ENCODE measurements around the gene C17orf75. TPM values are rescaled to one million over a fixed set of nuclear protein-coding genes. Genes with fewer than 3 reads are reported as not detected.

Gene C17orf75
- total RNA-seq, 2 experiments from 2014 or later, result 66.1 to 70.9 TPM

GRCh38 chr17:32281011-32281451 lies 60.9 kb downstream of the C17orf75 start:
- TF ChIP-seq CTCF (conservative IDR thresholded peaks at IDR 0.05; ENCODE audit: low read length) (no peak), EZH2phosphoT487 (IDR thresholded peaks at IDR 0.05; ENCODE audit: borderline replicate concordance, low read depth, low read length) (no peak)
- ChIA-PET POLR2A (no interaction called here), CTCF (ENCODE audit: unreplicated experiment) (no interaction called here)
- no peak overlapping the region for H2AFZ ChIP-seq (ENCODE audit: low read length)
- intact Hi-C loops (cut with micrococcal nuclease; ENCODE audit: unreplicated experiment), result no loop called here
- no peaks in the 10 kb centered on the region for H3K9me3 ChIP-seq (ENCODE audit: low read length)
- no peaks in the 10 kb centered on the region for H4K20me1 ChIP-seq (ENCODE audit: insufficient read depth, low read length)
- no peak overlapping the region for H3K4me3 ChIP-seq (ENCODE audit: low read depth, low read length, poor library complexity, severe bottlenecking)
- BruUV-seq (replicated peaks), result no TSS peak
- H3K4me1 ChIP-seq (ENCODE audit: insufficient read depth, low read length, poor library complexity, severe bottlenecking), result peaks cover 10% of the 10 kb centered on the region
- H3K27ac ChIP-seq (ENCODE audit: low read depth, low read length, poor library complexity, severe bottlenecking), result no peak overlapping the region
- H3K36me3 ChIP-seq (ENCODE audit: insufficient read depth, low read length), result no peaks in the 10 kb centered on the region
- no peaks in the 10 kb centered on the region for H3K9me2 ChIP-seq (ENCODE audit: insufficient read depth, low read length)
- H3K79me2 ChIP-seq (ENCODE audit: insufficient read depth, low read depth, low read length), result no peaks in the 10 kb centered on the region
- no peak overlapping the region for H3K4me2 ChIP-seq (ENCODE audit: low read length)
- no peak for DNase-seq (ENCODE audit: low spot score)

GRCh38 chr17:32279891-32280716 lies 61.9 kb downstream of the C17orf75 start:
- Histone ChIP-seq H4K20me1 (ENCODE audit: insufficient read depth, low read length) (no peaks in the 10 kb centered on the region), H3K36me3 (ENCODE audit: insufficient read depth, low read length) (no peaks in the 10 kb centered on the region), H3K9me2 (ENCODE audit: insufficient read depth, low read length) (no peaks in the 10 kb centered on the region), H3K79me2 (ENCODE audit: insufficient read depth, low read depth, low read length) (no peaks in the 10 kb centered on the region), H2AFZ (ENCODE audit: low read length) (no peak overlapping the region), H3K4me2 (ENCODE audit: low read length) (no peak overlapping the region), H3K9me3 (ENCODE audit: low read length) (no peaks in the 10 kb centered on the region), H3K27ac (ENCODE audit: low read depth, low read length, poor library complexity, severe bottlenecking) (no peak overlapping the region), H3K4me1 (ENCODE audit: insufficient read depth, low read length, poor library complexity, severe bottlenecking) (peaks cover 13% of the 10 kb centered on the region), H3K4me3 (ENCODE audit: low read depth, low read length, poor library complexity, severe bottlenecking) (no peak overlapping the region)
- POLR2A ChIA-PET, result no interaction called here
- CTCF ChIA-PET (ENCODE audit: unreplicated experiment), result no interaction called here
- no peak for DNase-seq (ENCODE audit: low spot score)
- intact Hi-C loops (cut with micrococcal nuclease; ENCODE audit: unreplicated experiment), result no loop called here
- no TSS peak for BruUV-seq (replicated peaks)
- no peak for TF ChIP-seq EZH2phosphoT487 (IDR thresholded peaks at IDR 0.05; ENCODE audit: borderline replicate concordance, low read depth, low read length)
- no peak for TF ChIP-seq CTCF (conservative IDR thresholded peaks at IDR 0.05; ENCODE audit: low read length)

DNA sequence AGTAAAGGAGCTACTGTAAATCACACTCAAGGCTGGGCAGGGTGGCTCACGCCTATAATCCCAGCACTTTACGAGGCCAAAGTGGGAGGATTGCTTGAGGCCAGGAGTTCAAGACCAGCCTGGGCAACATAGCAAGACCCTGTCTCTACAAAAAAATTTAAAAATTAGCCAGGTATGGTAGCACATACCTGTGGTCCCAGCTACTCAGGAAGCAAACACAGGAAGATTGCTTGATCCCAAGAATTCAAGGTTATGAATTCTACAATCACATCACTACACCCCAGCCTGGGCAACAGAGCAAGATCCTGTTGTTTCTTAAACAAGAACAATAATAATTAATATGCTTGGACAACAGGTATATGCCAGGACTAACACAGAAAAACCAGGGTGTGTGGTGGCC lies 63.2 kb downstream of the C17orf75 start:
- ChIA-PET POLR2A (no interaction called here), CTCF (ENCODE audit: unreplicated experiment) (no interaction called here)

More for the DNA sequence above, 63.2 kb downstream of the C17orf75 start:
- H3K4me2 ChIP-seq (ENCODE audit: low read length), result no peak overlapping the region
- TF ChIP-seq CTCF (conservative IDR thresholded peaks at IDR 0.05; ENCODE audit: low read length) (no peak), EZH2phosphoT487 (IDR thresholded peaks at IDR 0.05; ENCODE audit: borderline replicate concordance, low read depth, low read length) (no peak)
- no TSS peak for BruUV-seq (replicated peaks)
- H3K4me1 ChIP-seq (ENCODE audit: insufficient read depth, low read length, poor library complexity, severe bottlenecking), result peaks cover 10% of the 10 kb centered on the region
- no peaks in the 10 kb centered on the region; the same call in 1 of the 2 replicates for H4K20me1 ChIP-seq (ENCODE audit: insufficient read depth, low read length)
- no peaks in the 10 kb centered on the region for H3K9me3 ChIP-seq (ENCODE audit: low read length)
- no peak overlapping the region for H2AFZ ChIP-seq (ENCODE audit: low read length)
- DNase-seq (ENCODE audit: low spot score), result no peak
- intact Hi-C loops (cut with micrococcal nuclease; ENCODE audit: unreplicated experiment), result no loop called here
- no peaks in the 10 kb centered on the region for H3K9me2 ChIP-seq (ENCODE audit: insufficient read depth, low read length)
- H3K27ac ChIP-seq (ENCODE audit: low read depth, low read length, poor library complexity, severe bottlenecking), result no peak overlapping the region
- H3K79me2 ChIP-seq (ENCODE audit: insufficient read depth, low read depth, low read length), result no peaks in the 10 kb centered on the region
- H3K36me3 ChIP-seq (ENCODE audit: insufficient read depth, low read length), result no peaks in the 10 kb centered on the region
- H3K4me3 ChIP-seq (ENCODE audit: low read depth, low read length, poor library complexity, severe bottlenecking), result no peak overlapping the region
